Esophagus muscularis mucosa (tissue), 3 donors: ENCODE data around the gene NOTCH4.

Source experiments
- CTCF ChIP-seq, 3 experiments: fragments of 200-600 bp in 2 of 3; fragments of 450-650 bp in 1 of 3; sonication (generic) in 2 of 3; IDR thresholded peaks; one replicate each; pipeline ENCODE4 v1.5.1; 2017 to 2019; ENCODE audit warnings: antibody characterized with exemption in 3 of 3, mild to moderate bottlenecking in 2 of 3, moderate library complexity in 1 of 3
- POLR2A ChIP-seq: fragments of 450-650 bp; IDR thresholded peaks from one replicate; pipeline ENCODE4 v1.6.1; 2017; ENCODE audit warnings: antibody characterized with exemption, moderate library complexity, mild to moderate bottlenecking, low read depth
- POLR2AphosphoS5 ChIP-seq, 2 donors: sonication (generic); formaldehyde crosslinking; IDR thresholded peaks; one replicate each; pipeline ENCODE4 v1.6.1; 2017; ENCODE audit warnings: antibody characterized with exemption in 2 of 2

- TF ChIP-seq CTCF (IDR thresholded peaks at IDR 0.05): no peak
- TF ChIP-seq POLR2A: no peak
- no peak for TF ChIP-seq POLR2AphosphoS5 (IDR thresholded peaks at IDR 0.05)
These were observed 29.5 kb downstream of the NOTCH4 start for GRCh38 chr6:32194388-32194787.
